ENCODE results near the gene DYRK1A.
A peak's percentile ranks its signal among the peaks of the same experiment; 100 is the strongest.
"Not testable (repeated sequence)": the region's sequence is repeated elsewhere in the genome, so short reads cannot be mapped to it uniquely, and the experiment has no call there.

The DYRK1A gene

DNA sequence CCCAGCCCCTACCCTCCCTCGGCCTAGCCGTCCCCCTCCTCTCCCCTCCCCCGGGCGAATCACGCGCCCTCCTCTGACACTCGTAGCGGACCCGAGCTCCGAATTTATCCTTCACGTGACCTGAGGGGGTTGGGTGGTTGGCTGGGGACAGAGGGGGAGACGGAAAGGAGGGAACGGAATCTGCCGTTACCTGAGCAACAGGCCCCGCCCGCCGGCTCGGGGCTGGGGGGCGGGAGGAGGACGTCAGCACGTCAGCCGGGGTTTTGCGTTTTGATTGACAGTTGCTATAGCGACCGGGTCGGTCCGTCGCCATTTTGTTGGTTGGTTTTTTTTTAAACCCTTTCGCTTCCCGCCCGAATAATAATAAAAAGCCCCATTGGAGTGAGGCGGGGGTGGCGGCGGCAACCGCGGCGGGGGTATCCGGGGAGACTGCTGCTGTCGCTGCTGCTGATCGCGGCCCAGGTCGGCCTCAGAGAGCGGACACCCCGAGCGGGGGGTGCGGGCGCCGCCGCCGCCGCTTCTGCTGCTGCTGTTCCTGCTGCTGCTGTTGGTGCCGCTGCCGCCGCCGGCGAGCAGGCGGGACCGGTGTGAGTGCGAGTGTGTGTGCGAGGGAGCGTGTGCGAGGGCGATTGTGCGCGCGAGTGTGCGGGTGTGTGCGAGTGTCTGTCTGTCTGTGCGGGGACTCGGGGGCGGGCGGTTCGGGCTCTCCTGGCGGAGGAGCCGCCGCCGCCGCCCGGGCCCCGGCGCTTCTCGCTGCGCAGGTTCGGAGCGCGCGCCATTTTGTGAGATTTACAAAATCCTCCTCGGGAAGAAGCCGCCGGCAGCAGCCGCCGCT lies at the start of gene DYRK1A:
Gene DYRK1A (plus strand): TSS at position 292 of the 835 bp plus-strand sequence. CDS start 53,602 bp downstream, outside the sequence.
- DNase-seq (ENCODE audit: low read depth in 1 of 2, low spot score in 1 of 2), result peak; percentile 97 to 99

DNA sequence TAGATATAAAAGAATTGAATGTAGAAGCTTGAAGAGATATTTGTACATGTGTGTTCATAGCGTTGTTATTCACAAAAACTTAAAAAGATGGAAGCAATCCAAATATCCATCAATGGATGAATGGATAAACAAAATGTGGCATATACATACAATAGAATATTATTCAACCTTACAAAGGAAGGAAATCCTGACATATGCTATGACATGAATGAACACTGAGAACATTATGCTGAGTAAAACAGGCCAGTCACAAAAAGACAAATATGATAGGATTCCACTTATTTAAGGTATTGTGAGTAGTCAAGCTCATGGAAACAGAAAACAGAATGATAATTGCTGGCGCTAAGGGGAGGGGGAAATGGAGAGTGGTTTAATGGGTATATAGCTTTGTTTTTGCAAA lies 47.0 kb upstream of the DYRK1A start:
- no peak for DNase-seq (ENCODE audit: low read depth in 1 of 2, low spot score in 1 of 2)

DNA sequence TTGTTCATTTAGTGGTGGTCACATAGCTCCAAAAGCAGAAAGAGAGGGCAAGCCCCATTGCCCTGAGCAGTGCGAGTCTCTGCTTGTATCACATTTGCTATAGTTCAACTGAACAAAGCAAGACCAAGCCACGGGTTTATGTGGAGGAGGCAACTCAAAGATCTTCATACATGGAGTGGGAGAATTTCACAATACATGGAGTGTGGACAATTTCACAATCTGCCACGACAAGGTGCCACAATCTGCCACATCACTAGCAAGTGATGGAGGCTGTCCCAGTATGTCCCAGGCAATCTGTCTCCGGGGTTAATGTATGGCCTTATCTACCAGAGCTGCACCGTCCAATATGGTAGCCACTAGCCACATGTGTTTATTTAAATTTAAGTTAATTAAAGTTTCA lies 44.5 kb upstream of the DYRK1A start:
- no peak for DNase-seq (ENCODE audit: low read depth in 1 of 2, low spot score in 1 of 2)

DNA sequence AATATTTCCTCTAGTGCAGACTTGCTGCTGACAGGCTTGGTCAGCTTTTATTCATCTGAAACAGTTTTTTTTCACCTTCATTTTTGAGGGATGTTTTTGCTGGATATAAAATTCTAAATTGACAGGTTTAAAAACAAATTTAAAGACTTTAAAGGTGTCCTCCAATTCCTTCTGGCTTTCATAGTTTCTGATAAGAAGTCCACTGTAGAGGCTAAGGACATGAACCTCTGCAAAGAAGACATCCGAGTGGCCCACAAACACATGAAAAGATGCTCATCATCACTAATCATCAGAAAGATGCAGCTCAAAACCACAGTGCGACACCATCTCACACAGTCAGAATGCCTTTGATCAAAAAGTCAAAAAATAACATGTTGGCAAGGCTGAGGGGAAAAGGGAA lies 42.0 kb upstream of the DYRK1A start:
- no peak for DNase-seq (ENCODE audit: low read depth in 1 of 2, low spot score in 1 of 2)

DNA sequence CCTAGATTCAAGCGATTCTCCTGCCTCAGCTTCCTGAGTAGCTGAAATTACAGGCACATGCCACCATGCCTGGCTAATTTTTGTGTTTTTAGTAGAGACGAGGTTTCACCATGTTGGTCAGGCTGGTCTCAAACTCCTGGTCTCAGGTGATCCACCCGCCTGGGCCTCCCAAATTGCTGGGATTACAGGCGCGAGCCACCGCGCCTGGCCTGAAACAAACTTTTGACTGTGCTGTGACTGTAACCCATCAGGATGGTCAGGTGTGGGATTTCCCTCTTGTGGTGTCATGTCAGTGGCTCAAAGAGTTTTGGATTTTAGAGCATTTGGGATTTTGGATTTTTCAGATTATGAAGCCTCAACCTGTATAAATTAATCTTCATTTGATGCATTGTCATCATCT lies 38.4 kb upstream of the DYRK1A start:
- not testable (repeated sequence) for DNase-seq (ENCODE audit: low read depth in 1 of 2, low spot score in 1 of 2)

DNA sequence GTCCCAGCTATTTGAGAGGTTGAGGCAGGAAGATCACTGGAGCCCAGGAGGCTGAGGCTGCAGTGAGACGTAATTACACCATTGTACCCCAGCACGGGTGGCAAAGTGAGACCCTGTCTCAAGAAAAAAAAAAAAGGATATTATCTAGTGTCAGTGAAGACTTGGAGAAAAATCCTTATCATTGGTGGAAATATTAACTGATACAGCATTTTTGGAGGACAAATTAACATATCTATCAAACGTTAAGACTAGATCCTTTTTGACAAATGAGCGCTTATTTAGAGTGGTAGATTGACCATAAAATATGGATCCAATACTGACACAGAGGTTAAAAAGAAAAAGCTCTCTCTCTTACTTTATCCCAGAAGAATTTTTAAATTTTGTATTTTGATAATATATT lies 35.2 kb upstream of the DYRK1A start:
- no peak for DNase-seq (ENCODE audit: low read depth in 1 of 2, low spot score in 1 of 2)

DNA sequence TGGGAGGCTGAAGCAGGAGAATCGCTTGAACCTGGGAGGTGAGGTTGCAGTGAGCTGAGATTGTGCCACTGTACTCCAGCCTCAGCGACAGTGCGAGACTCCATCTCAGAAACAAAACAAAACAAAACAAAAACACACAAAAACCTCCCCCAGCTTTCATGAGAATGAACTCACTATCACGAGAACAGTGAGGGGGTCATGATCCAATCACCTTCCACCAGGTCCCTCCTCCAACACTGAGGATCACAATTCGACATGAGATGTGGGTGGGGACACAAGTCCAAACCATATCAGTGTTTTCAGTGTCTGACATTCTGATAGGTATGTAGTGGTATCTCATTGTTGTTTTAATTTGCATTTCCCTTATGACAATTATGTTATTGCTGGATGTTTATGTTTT lies 31.5 kb upstream of the DYRK1A start:
- DNase-seq (ENCODE audit: low read depth in 1 of 2, low spot score in 1 of 2), result no peak

DNA sequence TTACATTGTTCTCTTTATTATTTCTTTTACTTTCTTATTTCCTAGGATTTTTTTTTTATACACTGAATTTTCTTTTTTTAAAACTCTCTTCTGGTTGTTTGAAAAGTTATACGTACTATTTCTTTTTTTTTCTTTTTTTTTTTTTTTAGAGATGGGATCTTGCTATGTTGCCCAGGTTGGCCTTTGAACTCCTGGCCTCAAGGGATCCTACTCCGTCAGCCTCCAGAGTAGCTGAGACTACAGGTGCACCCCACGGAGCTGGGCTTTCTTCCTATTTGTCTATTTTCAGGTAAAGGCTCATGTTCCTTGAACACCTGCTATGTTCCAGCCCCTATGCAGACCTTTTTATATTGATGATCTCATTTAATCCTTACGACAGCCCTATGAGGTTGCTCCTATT lies 29.4 kb upstream of the DYRK1A start:
- DNase-seq (ENCODE audit: low read depth in 1 of 2, low spot score in 1 of 2), result no peak

DNA sequence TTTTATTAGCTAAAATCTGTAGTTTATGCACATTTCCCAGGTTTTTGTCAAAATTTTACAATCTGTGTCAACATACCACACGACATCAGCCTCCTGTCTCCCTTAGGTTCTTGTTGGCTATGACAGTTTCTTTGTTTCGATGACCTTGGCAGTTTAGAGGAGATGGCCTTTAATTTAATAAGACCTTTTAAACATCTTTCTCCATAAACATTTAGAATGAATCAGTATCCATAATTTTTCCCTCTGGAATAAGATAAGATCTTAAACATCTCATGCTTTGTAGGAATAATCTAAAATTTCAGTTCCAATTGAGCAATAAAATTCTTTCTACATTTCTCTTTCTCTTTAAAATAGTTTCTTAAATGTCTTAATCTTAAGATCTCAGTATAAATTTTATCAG lies 28.7 kb upstream of the DYRK1A start:
- DNase-seq (ENCODE audit: low read depth in 1 of 2, low spot score in 1 of 2), result no peak

DNA sequence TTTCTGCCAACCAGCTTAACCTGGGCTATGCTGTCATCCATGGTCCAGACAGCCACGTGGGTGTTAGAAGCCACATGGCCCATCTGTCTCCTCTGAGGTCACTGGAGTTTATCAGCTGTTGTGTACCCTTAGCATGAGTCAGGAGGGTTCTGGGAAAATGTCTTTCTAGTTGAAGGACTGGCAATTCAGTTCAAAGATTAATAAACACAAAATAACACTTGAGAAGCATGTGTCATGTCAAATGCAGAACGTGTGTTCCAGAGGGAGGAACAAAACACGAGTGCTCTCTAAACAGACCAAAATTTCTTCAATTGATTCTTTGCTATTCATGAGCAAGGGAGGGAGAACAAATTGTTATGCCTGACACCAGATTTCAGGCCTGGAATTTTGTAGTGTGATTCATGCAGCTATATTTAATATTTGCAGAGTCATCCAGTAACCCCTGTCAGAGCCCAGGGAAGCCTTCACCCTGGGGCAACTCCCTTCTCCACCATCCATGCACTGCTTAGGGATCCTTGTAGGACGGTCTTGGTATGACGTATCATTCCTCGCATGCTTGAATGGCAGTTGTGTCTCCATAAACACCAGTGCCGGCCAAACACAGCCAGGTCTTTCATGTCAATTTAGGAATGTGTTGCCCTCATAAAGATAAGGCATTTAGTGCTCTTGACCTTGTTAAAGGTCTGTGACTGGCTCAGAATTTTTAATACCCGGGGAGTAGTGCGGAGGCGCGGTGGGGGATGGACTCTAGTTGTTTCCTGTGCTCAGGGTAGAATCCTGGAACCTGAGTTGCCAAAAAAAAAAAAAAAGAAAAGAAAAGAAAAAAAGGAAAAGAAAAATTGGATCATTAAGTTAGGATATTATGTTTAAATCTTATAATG lies 27.7 kb upstream of the DYRK1A start:
- DNase-seq (ENCODE audit: low read depth in 1 of 2, low spot score in 1 of 2), result no peak

DNA sequence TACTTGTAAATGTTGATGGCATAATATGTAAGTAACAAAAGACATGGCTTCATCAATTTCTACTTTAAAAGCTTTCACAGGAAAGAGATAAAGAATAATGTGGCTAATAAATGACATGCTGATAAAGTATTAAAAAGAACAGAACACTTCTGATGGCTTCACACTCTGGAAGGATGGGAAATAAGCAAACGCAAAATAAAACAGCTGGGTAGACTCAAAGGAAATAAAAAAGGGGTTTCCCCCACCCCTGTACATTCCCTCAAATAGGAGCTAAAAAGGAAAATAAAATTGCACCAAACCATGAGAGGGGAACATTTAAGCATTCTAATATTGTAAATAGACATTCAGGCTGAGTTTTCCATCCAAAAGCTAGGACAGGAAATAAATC lies 27.0 kb upstream of the DYRK1A start:
- no peak for DNase-seq (ENCODE audit: low read depth in 1 of 2, low spot score in 1 of 2)

DNA sequence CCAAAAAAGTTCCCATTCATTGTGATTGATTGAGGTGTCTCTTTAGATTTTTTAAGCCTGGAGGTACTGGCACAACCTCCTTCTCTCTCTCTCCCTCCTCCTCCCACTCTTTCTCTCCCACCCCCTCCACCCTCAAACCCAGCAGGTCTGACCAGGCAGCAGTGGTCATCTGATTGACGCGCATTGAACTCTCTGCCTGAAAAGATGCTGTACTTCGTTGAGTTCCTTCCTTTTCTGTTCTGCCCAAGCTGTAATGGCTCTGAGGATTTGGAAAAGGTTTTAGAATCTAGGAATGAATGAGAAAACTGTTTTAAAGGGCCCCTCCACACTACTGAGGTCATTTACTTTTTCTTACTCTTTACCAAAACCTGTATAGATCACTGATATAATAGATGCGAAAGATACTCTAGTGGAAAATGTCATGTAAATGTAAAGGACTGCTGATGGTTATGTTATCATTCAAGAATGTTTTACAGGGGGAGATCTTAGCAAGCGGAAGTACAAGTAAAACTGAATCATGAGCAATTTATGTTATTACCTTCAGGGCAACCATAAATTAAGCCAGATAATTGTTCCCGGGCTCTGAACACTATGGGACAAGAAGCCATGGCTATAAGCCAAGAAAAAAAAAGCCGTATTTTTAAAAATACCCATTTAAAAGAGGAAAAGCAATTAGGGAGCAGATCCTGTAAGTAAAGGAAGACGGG lies 25.2 kb upstream of the DYRK1A start:
- no peak for DNase-seq (ENCODE audit: low read depth in 1 of 2, low spot score in 1 of 2)

DNA sequence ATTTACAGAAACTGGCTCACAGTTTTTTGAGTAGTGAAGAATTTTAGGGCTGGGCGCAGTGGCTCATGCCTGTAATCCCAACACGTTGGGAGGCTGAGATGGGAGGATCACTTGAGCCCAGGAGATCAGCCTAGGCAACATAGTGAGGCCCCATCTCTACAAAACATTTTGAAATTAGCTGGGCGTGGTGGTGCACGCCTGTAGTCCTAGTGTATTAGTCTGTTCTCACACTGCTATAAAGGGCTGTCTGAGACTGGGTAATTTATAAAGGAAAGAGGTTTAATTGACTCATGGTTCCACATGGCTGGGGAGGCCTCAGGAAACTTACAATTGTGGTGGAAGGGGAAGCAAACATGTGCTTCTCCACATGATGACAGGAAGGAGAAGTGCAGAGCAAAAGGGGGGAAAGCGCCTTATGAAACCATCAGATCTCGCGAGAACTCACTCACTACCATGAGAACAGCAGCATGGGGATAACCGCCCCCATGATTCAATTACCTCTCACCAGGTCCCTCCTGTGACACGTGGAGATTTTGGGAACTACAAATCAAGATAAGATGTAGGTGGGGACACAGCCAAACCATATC lies 24.4 kb upstream of the DYRK1A start:
- DNase-seq (ENCODE audit: low read depth in 1 of 2, low spot score in 1 of 2), result no peak

DNA sequence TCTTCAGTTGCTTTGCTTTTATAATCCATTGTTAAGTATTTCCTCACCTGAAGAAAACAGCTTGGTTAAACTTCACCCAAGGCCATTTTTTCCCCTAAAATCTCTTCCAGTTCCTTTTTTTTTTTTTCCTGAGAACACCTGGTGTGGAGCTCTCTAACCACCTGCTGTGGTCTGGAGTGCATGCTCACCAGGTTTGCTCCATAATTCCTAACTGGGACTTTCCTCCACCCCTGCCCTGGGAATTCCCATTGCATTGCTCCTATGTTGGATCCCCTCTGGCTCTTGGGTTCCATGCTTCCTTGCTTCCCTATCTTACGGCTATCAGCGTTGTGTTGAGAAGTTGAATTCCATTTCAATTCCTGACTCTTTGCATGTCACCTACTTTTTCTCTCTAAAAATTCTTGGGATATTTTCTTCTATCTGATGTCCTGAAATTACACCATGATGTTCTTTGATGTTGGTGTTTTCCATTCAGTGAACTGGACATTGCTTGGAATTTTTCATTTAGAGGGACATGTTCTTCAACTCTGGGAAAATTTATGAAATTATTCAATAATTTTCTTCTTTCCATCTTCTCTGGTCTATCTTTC lies 19.6 kb upstream of the DYRK1A start:
- no peak for DNase-seq (ENCODE audit: low read depth in 1 of 2, low spot score in 1 of 2)

DNA sequence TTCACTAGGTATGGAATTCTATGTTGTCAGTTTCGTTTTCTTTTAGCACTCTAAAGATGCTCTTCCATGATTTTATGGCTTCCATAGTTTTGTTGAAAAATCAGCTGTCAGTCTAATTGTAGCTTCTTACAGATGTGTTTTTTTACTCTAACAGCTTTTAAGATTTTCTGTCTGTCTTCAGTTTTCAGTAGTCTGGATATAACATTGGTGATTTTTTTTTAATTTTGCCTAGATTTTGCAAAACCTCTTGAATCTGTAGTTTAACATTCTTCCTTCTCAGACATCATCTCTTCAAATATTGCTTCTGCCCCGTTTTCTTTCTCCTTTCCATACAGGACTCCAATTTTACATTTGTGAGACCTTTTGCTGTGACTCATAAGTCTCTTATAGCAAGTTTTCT lies 17.9 kb upstream of the DYRK1A start:
- no peak for DNase-seq (ENCODE audit: low read depth in 1 of 2, low spot score in 1 of 2)

DNA sequence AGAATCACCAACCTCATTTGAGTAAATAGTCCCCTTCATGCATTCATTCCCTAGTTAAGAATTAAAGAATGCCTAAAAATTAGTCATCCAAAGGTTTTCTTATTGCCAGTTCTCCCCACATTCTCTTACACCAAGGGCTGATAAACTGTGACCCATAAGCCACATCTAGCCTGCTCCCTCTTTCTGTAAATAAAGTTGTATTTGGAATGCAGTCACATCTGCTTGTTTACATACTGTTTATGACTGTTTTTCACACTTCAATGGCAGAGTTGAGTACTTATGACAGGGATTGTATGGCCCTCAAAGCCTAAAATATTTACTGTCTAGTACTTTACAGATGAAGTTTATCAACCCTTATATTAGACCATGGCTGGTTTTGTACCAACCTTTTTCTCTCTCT lies 16.1 kb upstream of the DYRK1A start:
- no peak for DNase-seq (ENCODE audit: low read depth in 1 of 2, low spot score in 1 of 2)

DNA sequence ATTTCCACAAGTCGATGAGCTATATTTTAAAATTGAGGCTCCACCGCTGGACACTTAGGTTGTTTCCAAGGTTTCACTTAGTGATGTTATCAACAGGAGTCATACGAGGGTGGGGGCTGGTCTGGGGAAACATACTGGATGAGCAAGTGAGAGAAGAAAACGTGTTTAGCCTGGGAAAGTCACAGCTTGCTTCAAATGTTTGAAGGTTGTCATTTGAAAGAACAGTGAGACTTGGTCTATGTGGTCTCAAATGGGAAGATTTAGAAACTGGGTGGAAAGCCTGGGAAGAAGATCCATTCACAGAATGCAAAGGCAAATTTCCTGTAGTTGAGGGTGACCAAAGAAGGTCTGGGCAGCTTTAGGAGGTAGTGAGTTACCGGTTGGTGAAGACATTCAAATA lies 9.9 kb upstream of the DYRK1A start:
- DNase-seq (ENCODE audit: low read depth in 1 of 2, low spot score in 1 of 2), result no peak

DNA sequence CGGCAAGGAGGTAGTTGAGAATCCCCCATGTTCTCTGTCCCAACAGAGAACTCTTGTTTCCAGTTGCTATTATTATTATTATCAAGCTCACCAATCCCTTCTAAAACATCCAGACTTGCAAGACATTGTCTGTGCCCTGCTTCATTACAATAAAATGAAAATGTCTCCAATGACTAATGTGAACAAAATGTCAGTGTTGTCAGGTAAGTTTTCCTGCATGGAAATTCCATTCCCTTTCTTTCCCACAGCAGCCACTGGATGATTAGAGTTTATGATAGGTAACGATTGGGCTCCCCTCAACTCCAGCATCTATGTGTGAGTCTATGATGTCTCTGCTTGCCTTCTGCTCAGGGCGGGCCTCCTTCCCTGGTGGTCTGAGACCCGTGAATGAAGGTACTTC lies 8.9 kb upstream of the DYRK1A start:
- no peak for DNase-seq (ENCODE audit: low read depth in 1 of 2, low spot score in 1 of 2)

DNA sequence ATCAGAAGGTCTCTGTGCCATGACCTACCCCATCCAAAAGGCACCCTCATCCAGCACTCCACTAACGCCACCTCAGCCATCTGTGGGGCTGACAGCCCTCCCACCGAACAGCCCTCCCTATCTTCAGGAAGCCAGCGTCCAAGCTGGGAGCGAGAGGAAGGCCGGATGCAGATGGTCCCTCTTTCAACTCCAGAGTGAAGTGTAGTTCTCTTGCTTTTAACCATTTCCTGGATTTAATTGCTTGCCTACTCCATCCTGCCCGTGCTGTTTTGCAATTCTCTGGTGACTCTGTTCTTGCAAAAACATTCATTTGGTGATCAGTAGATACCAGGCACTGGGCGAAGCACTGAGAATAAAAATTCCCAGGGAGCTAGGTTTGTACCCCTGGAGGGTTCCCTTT lies 8.2 kb upstream of the DYRK1A start:
- DNase-seq (ENCODE audit: low read depth in 1 of 2, low spot score in 1 of 2), result no peak

DNA sequence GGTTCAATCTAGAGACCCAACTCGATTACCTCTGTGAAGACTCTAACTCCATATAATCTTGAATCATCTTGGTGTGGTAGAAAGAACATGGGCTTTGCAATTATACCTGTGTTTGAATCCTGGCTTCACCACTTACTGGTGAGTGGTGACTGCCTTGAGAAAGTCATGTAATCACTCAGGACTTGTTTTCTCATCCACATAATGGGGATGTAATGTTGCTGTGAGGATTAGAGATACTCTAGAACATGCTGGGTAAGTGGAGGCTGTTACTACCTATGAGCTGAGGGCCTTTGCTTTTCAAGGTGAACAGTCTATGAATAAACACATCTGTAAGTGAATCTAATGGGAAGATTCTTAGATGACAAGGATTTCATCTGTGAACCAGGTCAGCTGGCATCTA lies 2.6 kb upstream of the DYRK1A start:
- no peak for DNase-seq (ENCODE audit: low read depth in 1 of 2, low spot score in 1 of 2)

DNA sequence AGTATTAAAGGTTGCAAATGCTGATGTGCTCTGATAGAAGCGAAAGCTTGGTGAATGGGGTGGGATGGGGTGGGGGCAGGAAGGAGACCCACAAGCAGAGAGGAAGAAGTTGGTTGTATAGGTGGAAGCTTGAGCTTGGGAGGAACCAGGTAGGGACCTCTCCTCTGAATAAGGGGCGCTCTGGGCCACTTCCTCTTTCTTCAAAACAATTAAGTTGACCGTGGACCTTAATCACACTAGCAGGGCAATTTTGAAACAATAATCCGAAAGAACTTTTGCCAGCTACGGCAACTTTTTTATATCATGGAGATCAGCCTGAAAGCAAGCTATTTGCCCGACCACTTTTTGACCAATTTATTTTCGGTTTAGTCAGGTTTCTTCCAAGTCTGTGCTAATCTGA lies 1.9 kb upstream of the DYRK1A start:
- no peak for DNase-seq (ENCODE audit: low read depth in 1 of 2, low spot score in 1 of 2)

Measured in activated T-helper 1 cell treated with anti-CD3 and anti-CD28 coated beads, Interleukin-2, amount 50 U/mL, for 16 hours (primary cell).